Karpas-422 (cell line): Measurements from ENCODE around the gene TMEM163. TPM values are rescaled to one million over a fixed set of nuclear protein-coding genes. Genes with fewer than 3 reads are reported as not detected.

Experiments
- DNase-seq: peaks from one replicate; pipeline ENCODE4 v3.0.0-alpha.2; 2015
- H2AFZ ChIP-seq: fragments of 200-600 bp; sonication (generic); 2 replicates; pipeline ENCODE4 v1.6.1; 2014; ENCODE audit warnings: antibody characterized with exemption, low read length, mixed read lengths
- H3K27ac ChIP-seq: fragments of 200-600 bp; sonication (generic); 2 replicates; pipeline ENCODE4 v1.5.1; 2014; ENCODE audit warnings: mild to moderate bottlenecking, low read length, moderate library complexity
- H3K27me3 ChIP-seq: fragments of 200-600 bp; sonication (generic); 2 replicates; pipeline ENCODE4 v1.6.1; 2014; ENCODE audit warnings: low read length, mixed read lengths
- H3K36me3 ChIP-seq: fragments of 200-600 bp; sonication (generic); 2 replicates; pipeline ENCODE4 v1.6.1; 2014; ENCODE audit warnings: low read length, mixed read lengths; ENCODE audit not compliant: insufficient read depth
- H3K4me1 ChIP-seq: fragments of 200-600 bp; sonication (generic); 2 replicates; pipeline ENCODE4 v1.6.1; 2014; ENCODE audit warnings: mild to moderate bottlenecking, low read length, mixed read lengths
- H3K4me2 ChIP-seq: fragments of 200-600 bp; sonication (generic); 2 replicates; pipeline ENCODE4 v1.6.1; 2014; ENCODE audit warnings: low read length, low read depth, mild to moderate bottlenecking; ENCODE audit not compliant: poor library complexity, severe bottlenecking
- H3K4me3 ChIP-seq: fragments of 200-600 bp; sonication (generic); 2 replicates; pipeline ENCODE4 v1.5.1; 2014; ENCODE audit warnings: mild to moderate bottlenecking, antibody characterized with exemption, low read length, mixed read lengths
- H3K79me2 ChIP-seq: fragments of 200-600 bp; sonication (generic); 2 replicates; pipeline ENCODE4 v1.6.1; 2014; ENCODE audit warnings: mild to moderate bottlenecking, low read length, mixed read lengths
- H3K9ac ChIP-seq: fragments of 200-600 bp; sonication (generic); 2 replicates; pipeline ENCODE4 v1.6.0; 2014; ENCODE audit warnings: low read length
- H3K9me2 ChIP-seq: fragments of 200-600 bp; sonication (generic), shearing (Covaris generic); replicated peaks from 2 replicates; pipeline ENCODE4 v1.6.0; 2014; ENCODE audit warnings: mild to moderate bottlenecking, low read length, moderate library complexity; ENCODE audit not compliant: insufficient read depth
- H3K9me3 ChIP-seq: fragments of 300-700, 200-600 bp; sonication (generic); 2 replicates; pipeline ENCODE4 v1.6.1; 2014; ENCODE audit warnings: low read length, mixed read lengths
- H4K20me1 ChIP-seq: fragments of 200-600 bp; sonication (generic); 2 replicates; pipeline ENCODE4 v1.6.1; 2014; ENCODE audit warnings: mild to moderate bottlenecking, antibody characterized with exemption, low read length, low read depth; ENCODE audit not compliant: insufficient read depth
- total RNA-seq: library from RNA; depleted of rRNA; stranded (reverse); fragments of >200 nt; shearing (Covaris generic); gene quantifications from 2 replicates; pipeline ENCODE4 v1.2.3, GENCODE V29; 2014; ENCODE audit warnings: low replicate concordance

Gene TMEM163
- total RNA-seq, 1 experiment from 2014 or later = 4.7 TPM

GRCh38 chr2:134420259-134420658 lies 298.5 kb downstream of the TMEM163 start:
- H3K4me3 ChIP-seq = no peak overlapping the region
- no peaks in the 10 kb centered on the region for H3K79me2 ChIP-seq
- no peaks in the 10 kb centered on the region for H4K20me1 ChIP-seq
- H3K27ac ChIP-seq = no peak overlapping the region
- H3K27me3 ChIP-seq = no peaks in the 10 kb centered on the region
- no peak overlapping the region for H2AFZ ChIP-seq
- H3K4me1 ChIP-seq = no peaks in the 10 kb centered on the region
- no peak for DNase-seq
- H3K9me2 ChIP-seq = no peaks in the 10 kb centered on the region
- no peaks in the 10 kb centered on the region for H3K9me3 ChIP-seq
- H3K9ac ChIP-seq = no peak overlapping the region
- no peak overlapping the region for H3K4me2 ChIP-seq
- no peaks in the 10 kb centered on the region for H3K36me3 ChIP-seq

GRCh38 chr2:134417968-134418582 lies 300.7 kb downstream of the TMEM163 start:
- Histone ChIP-seq H3K9me3 (no peaks in the 10 kb centered on the region), H2AFZ (no peak overlapping the region), H3K79me2 (no peaks in the 10 kb centered on the region), H3K4me2 (no peak overlapping the region), H3K27me3 (no peaks in the 10 kb centered on the region), H3K27ac (no peak overlapping the region), H3K4me1 (peaks cover 5% of the 10 kb centered on the region), H3K4me3 (no peak overlapping the region), H3K36me3 (no peaks in the 10 kb centered on the region), H3K9ac (no peak overlapping the region), H4K20me1 (no peaks in the 10 kb centered on the region), H3K9me2 (no peaks in the 10 kb centered on the region)
- DNase-seq = no peak

GRCh38 chr2:134416637-134417036 lies 302.2 kb downstream of the TMEM163 start:
- Histone ChIP-seq H3K4me3 (no peak overlapping the region), H4K20me1 (no peaks in the 10 kb centered on the region), H3K27ac (no peak overlapping the region), H3K79me2 (no peaks in the 10 kb centered on the region), H3K36me3 (no peaks in the 10 kb centered on the region), H3K4me1 (peaks cover 20% of the 10 kb centered on the region), H3K9me2 (no peaks in the 10 kb centered on the region), H3K9me3 (no peaks in the 10 kb centered on the region), H3K9ac (no peak overlapping the region), H3K27me3 (no peaks in the 10 kb centered on the region), H2AFZ (no peak overlapping the region), H3K4me2 (no peak overlapping the region)
- DNase-seq = no peak

- Histone ChIP-seq H3K79me2 (no peaks in the 10 kb centered on the region), H3K27me3 (no peaks in the 10 kb centered on the region), H3K36me3 (no peaks in the 10 kb centered on the region), H4K20me1 (no peaks in the 10 kb centered on the region), H3K27ac (no peak overlapping the region), H3K4me1 (peaks cover 26% of the 10 kb centered on the region), H3K9me3 (no peaks in the 10 kb centered on the region), H3K9me2 (no peaks in the 10 kb centered on the region), H3K9ac (no peak overlapping the region), H3K4me3 (no peak overlapping the region), H3K4me2 (no peak overlapping the region), H2AFZ (no peak overlapping the region)
- no peak for DNase-seq
Measured at GRCh38 chr2:134416018-134416417, 302.8 kb downstream of the TMEM163 start.

GRCh38 chr2:134413912-134414311 lies 304.9 kb downstream of the TMEM163 start:
- Histone ChIP-seq H3K79me2 (no peaks in the 10 kb centered on the region), H3K36me3 (no peaks in the 10 kb centered on the region)

GRCh38 chr2:134413430-134413829 lies 305.4 kb downstream of the TMEM163 start:
- H2AFZ ChIP-seq = no peak overlapping the region
- no peak overlapping the region for H3K9ac ChIP-seq
- H3K9me2 ChIP-seq = no peaks in the 10 kb centered on the region
- H3K27me3 ChIP-seq = no peaks in the 10 kb centered on the region
- H3K4me2 ChIP-seq = no peak overlapping the region
- H3K4me1 ChIP-seq = peaks cover 52% of the 10 kb centered on the region
- H3K79me2 ChIP-seq = no peaks in the 10 kb centered on the region
- DNase-seq = no peak
- no peak overlapping the region for H3K4me3 ChIP-seq
- H3K36me3 ChIP-seq = no peaks in the 10 kb centered on the region
- H3K27ac ChIP-seq = no peak overlapping the region
- H3K9me3 ChIP-seq = no peaks in the 10 kb centered on the region
- no peaks in the 10 kb centered on the region for H4K20me1 ChIP-seq

More at GRCh38 chr2:134413912-134414311, 304.9 kb downstream of the TMEM163 start:
- Histone ChIP-seq H4K20me1 (no peaks in the 10 kb centered on the region), H3K9ac (no peak overlapping the region), H3K9me3 (no peaks in the 10 kb centered on the region), H3K27ac (no peak overlapping the region), H2AFZ (no peak overlapping the region), H3K27me3 (no peaks in the 10 kb centered on the region), H3K4me2 (no peak overlapping the region), H3K4me3 (no peak overlapping the region), H3K4me1 (peaks cover 47% of the 10 kb centered on the region), H3K9me2 (no peaks in the 10 kb centered on the region)
- no peak for DNase-seq

GRCh38 chr2:134412639-134412999 lies 306.2 kb downstream of the TMEM163 start:
- peak overlapping the region; percentile 97 for H3K27ac ChIP-seq
- no peaks in the 10 kb centered on the region for H3K27me3 ChIP-seq
- no peak for DNase-seq
- peak overlapping the region; percentile 67 for H3K4me2 ChIP-seq
- no peaks in the 10 kb centered on the region for H3K79me2 ChIP-seq
- H3K4me3 ChIP-seq = no peak overlapping the region
- H3K4me1 ChIP-seq = peaks cover 55% of the 10 kb centered on the region
- no peaks in the 10 kb centered on the region for H4K20me1 ChIP-seq
- H3K9me3 ChIP-seq = no peaks in the 10 kb centered on the region
- H3K9me2 ChIP-seq = no peaks in the 10 kb centered on the region
- no peak overlapping the region for H2AFZ ChIP-seq
- peak overlapping the region; percentile 63 for H3K9ac ChIP-seq
- no peaks in the 10 kb centered on the region for H3K36me3 ChIP-seq

- no peaks in the 10 kb centered on the region for H3K79me2 ChIP-seq
- H3K4me2 ChIP-seq = peak overlapping the region; percentile 67
- H3K36me3 ChIP-seq = no peaks in the 10 kb centered on the region
- DNase-seq = peak; percentile 96
- peak overlapping the region; percentile 63 for H3K9ac ChIP-seq
- no peaks in the 10 kb centered on the region for H4K20me1 ChIP-seq
- no peaks in the 10 kb centered on the region for H3K9me3 ChIP-seq
- H3K4me3 ChIP-seq = peak overlapping the region; percentile 41
- H2AFZ ChIP-seq = no peak overlapping the region
- no peaks in the 10 kb centered on the region for H3K9me2 ChIP-seq
- peaks cover 55% of the 10 kb centered on the region for H3K4me1 ChIP-seq
- H3K27me3 ChIP-seq = no peaks in the 10 kb centered on the region
- H3K27ac ChIP-seq = peak overlapping the region; percentile 97
Measured at GRCh38 chr2:134411828-134412638, 306.8 kb downstream of the TMEM163 start.
